ENCODE results near the gene CPHXL2. TPM values are rescaled to one million over a fixed set of nuclear protein-coding genes. Genes with fewer than 3 reads are reported as not detected.

Gene CPHXL2
- total and polyA plus RNA-seq, 7 donors: not detected

DNA sequence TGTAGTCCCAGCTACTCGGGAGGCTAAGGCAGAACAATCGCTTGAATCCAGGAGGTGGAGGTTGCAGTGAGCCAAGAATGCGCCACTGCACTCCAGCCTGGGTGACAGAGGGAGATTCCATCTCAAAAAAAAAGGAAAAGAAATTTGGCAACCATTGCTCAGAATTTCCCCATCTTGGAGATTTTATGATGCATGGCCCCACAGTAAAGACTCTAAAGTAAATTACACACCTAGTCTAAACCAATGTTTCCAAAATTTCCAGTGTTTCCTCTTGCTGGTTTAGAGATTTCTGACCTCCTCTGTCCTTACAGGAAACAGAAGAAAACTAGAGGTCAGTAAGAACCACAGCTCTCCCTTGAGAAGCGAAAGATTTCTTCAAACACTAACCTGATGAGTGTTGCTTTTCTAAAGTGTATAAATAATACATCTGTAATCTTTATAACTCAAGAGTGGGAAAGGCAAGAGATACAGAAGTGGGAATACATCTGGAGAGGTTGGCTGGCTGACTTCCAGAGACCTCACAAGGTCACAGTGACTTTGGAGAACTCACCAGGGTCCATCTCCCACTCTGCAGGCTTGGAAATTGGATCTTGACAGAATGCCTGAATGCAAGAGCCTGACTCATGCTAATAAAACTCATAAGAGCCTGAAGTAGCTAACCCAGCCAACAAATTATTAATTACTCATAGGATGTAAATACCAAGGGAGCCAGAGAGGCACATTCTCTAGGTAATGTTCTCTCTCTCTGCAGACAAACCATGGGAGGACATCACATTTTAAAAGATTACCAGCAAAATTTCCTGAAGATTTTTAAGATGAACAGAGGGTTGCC, 62.5 kb downstream of the CPHXL2 start:
- intact Hi-C loops (cut with DNase I): no loop called here
- no peaks in the 10 kb centered on the region for H3K4me1 ChIP-seq
- no peaks in the 10 kb centered on the region for H3K27me3 ChIP-seq
- H3K36me3 ChIP-seq: peaks cover 20 to 96% (median 41%) of the 10 kb centered on the region in 4 donors
- no peak for TF ChIP-seq POLR2AphosphoS5 (IDR thresholded peaks at IDR 0.05)
- TF ChIP-seq, protein P1, sequence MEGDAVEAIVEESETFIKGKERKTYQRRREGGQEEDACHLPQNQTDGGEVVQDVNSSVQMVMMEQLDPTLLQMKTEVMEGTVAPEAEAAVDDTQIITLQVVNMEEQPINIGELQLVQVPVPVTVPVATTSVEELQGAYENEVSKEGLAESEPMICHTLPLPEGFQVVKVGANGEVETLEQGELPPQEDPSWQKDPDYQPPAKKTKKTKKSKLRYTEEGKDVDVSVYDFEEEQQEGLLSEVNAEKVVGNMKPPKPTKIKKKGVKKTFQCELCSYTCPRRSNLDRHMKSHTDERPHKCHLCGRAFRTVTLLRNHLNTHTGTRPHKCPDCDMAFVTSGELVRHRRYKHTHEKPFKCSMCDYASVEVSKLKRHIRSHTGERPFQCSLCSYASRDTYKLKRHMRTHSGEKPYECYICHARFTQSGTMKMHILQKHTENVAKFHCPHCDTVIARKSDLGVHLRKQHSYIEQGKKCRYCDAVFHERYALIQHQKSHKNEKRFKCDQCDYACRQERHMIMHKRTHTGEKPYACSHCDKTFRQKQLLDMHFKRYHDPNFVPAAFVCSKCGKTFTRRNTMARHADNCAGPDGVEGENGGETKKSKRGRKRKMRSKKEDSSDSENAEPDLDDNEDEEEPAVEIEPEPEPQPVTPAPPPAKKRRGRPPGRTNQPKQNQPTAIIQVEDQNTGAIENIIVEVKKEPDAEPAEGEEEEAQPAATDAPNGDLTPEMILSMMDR (IDR thresholded peaks at IDR 0.05): no peak
- no peak for TF ChIP-seq POLR2A (IDR thresholded peaks at IDR 0.05)
- no peak for TF ChIP-seq EP300 (IDR thresholded peaks at IDR 0.05)
- DNase-seq: no peak
- WGBS, 2 donors: 97 to 98% methylated on average over 4 of the region's 4 CpGs
- H3K4me3 ChIP-seq: no peak overlapping the region
- H3K27ac ChIP-seq: no peak overlapping the region
- H3K9me3 ChIP-seq: no peaks in the 10 kb centered on the region

Small RNA genes within 50 kb of the gene (small RNA-seq; reads per million reads assigned to genes)
- 0 reads per million in 3 donors for gene RN7SL520P

Other genes with a start within 250 kb of the CPHXL2 start
- gene CFDP1, start 243.5 kb downstream of the CPHXL2 start, total RNA-seq: 10 to 100 TPM; 42.1 to 61.1 (median 48.2) TPM
- 100 to 1,000 TPM; 102 to 382 (median 295) TPM for gene CFDP1, start 243.5 kb downstream of the CPHXL2 start, polyA plus RNA-seq
- 10 to 100 TPM; 12.7 to 18.2 (median 15.3) TPM for gene TMEM170A, start 212.3 kb downstream of the CPHXL2 start, total RNA-seq
- 10 to 100 TPM; 13.2 to 24.5 (median 15.9) TPM for gene TMEM170A, start 212.3 kb downstream of the CPHXL2 start, polyA plus RNA-seq
- 1 to 10 TPM in 3 of 4 donors, under 1 TPM in 1; 0.49 to 2.5 (median 1.6) TPM for gene CHST6, start 181.6 kb downstream of the CPHXL2 start, total RNA-seq
- gene CHST6, start 181.6 kb downstream of the CPHXL2 start, polyA plus RNA-seq: 1 to 10 TPM in 1 of 3 donors, under 1 TPM in 2; under 0.01 to 2.2 (median 0.23) TPM
- gene CHST5, start 140.9 kb downstream of the CPHXL2 start, total RNA-seq: under 1 TPM in 1 of 4 donors, not detected in 3; 0.41 TPM
- gene CHST5, start 140.9 kb downstream of the CPHXL2 start, polyA plus RNA-seq: 10 to 100 TPM; 13.9 to 18.3 (median 16.2) TPM
- 1 to 10 TPM; 3.5 to 8.8 (median 5.9) TPM for gene TMEM231, start 120.8 kb downstream of the CPHXL2 start, total RNA-seq
- 1 to 10 TPM; 1.2 to 4.3 (median 1.6) TPM for gene TMEM231, start 120.8 kb downstream of the CPHXL2 start, polyA plus RNA-seq
- 100 to 1,000 TPM in 2 of 4 donors, 10 to 100 TPM in 2; 91.4 to 136 (median 108) TPM for gene GABARAPL2, start 110.6 kb downstream of the CPHXL2 start, total RNA-seq
- gene GABARAPL2, start 110.6 kb downstream of the CPHXL2 start, polyA plus RNA-seq: 100 to 1,000 TPM; 118 to 300 (median 258) TPM
- gene ADAT1, start 53.7 kb downstream of the CPHXL2 start, total RNA-seq: 10 to 100 TPM; 21.7 to 38.5 (median 28.8) TPM
- 10 to 100 TPM; 10.2 to 23.5 (median 14.8) TPM for gene ADAT1, start 53.7 kb downstream of the CPHXL2 start, polyA plus RNA-seq
- 100 to 1,000 TPM in 3 of 4 donors, 10 to 100 TPM in 1; 98.3 to 113 (median 111) TPM for gene KARS1, start 29.3 kb downstream of the CPHXL2 start, total RNA-seq
- gene KARS1, start 29.3 kb downstream of the CPHXL2 start, polyA plus RNA-seq: 100 to 1,000 TPM in 1 of 3 donors, 10 to 100 TPM in 2; 77.0 to 131 (median 77.5) TPM
- gene TERF2IP, start 29.2 kb downstream of the CPHXL2 start, total RNA-seq: 10 to 100 TPM; 49.0 to 76.0 (median 65.5) TPM
- 10 to 100 TPM; 26.6 to 38.4 (median 33.6) TPM for gene TERF2IP, start 29.2 kb downstream of the CPHXL2 start, polyA plus RNA-seq
- gene DUXB, start 24.5 kb upstream of the CPHXL2 start, total RNA-seq: not detected
- not detected for gene DUXB, start 24.5 kb upstream of the CPHXL2 start, polyA plus RNA-seq
- gene CPHXL, start 49.5 kb upstream of the CPHXL2 start, total RNA-seq: not detected
- not detected for gene CPHXL, start 49.5 kb upstream of the CPHXL2 start, polyA plus RNA-seq

Measured in sigmoid colon (tissue), 7 donors.